Activated CD8-positive, alpha-beta memory T cell treated with anti-CD3 and anti-CD28 coated beads, Interleukin-2, amount 50 U/mL, for 1 hour (primary cell): ENCODE results near the gene L3MBTL2.
"Not testable (repeated sequence)": the region's sequence is repeated elsewhere in the genome, so short reads cannot be mapped to it uniquely, and the experiment has no call there.

Source experiments
- DNase-seq: peaks from one replicate; pipeline ENCODE4 v3.0.0-alpha.2; 2020; ENCODE audit errors: extremely low read depth

L3MBTL2 gene

DNA sequence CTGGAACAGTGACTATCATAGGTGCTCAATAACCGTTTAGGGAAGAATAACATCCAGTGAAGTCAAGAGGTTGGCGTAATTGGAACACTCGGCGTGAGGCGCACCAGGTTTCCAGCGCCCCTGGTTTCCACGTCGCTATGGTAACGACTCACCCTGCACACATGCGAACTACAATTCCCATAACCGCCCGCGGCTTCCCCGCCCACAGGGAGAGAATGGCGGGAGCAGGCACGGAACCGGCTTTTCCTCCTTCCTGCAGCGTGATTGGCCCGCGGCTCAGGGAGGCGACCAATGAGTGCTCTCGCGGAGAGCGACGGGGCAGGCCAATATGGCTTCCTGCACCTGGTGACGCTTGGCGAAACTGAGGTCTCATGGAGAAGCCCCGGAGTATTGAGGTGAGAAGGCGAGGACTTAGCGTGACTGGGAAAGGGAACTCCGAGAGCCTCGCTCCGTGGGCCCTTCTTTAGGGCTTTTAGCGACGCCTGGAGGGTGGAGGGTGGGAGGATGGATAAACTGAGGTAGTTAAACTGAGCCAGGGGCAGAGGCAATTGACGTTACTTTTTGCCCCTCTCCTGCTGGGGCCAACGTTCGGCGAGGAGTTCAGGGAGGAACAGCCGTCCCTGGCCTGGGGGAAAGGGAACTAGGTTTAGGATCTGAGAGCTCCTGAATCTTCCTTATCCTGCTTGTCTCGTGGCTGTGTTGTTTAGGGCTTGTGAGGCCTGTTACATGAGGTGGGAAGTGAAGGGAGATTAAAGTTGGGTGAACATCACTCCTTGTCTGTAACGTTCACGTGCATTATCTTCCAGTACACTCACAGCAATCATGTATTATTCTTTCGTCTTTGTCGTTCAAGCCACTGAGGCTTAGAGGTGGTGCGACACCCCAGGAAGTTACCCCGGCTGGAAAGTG lies at the start of gene L3MBTL2:
TSS of gene L3MBTL2 (plus strand) at position 321 of the 909 bp plus-strand sequence. CDS start at position 372, 51 bp downstream.
- peak; percentile 95 for DNase-seq

DNA sequence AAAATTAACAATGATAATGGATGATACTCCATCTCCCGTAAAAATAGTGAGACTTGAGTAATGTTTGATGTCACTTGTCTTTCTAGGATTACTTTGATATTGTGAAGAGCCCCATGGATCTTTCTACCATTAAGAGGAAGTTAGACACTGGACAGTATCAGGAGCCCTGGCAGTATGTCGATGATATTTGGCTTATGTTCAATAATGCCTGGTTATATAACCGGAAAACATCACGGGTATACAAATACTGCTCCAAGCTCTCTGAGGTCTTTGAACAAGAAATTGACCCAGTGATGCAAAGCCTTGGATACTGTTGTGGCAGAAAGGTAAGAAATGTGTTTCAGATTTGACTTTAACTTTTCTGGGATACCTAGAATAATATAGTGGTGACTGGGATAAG lies 48.0 kb upstream of the L3MBTL2 start:
- no peak for DNase-seq

DNA sequence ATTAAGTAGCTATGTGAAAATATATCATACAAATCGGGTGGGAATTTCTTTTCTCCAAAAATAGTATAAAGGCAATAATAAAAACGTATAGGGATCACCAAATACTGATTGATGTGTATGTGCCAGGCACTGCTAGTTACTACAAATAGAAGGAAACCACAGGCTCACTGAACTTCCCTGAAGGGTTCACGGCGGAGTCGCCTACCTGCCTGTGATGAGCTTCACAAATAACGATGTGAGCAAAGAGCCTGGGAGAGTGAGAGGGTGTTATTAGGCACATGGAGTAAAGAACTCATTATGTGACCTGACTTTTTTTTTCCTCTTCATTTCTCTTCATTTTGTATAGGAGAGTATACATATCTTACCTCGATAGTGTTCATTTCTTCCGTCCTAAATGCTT lies 36.0 kb upstream of the L3MBTL2 start:
- no peak for DNase-seq

DNA sequence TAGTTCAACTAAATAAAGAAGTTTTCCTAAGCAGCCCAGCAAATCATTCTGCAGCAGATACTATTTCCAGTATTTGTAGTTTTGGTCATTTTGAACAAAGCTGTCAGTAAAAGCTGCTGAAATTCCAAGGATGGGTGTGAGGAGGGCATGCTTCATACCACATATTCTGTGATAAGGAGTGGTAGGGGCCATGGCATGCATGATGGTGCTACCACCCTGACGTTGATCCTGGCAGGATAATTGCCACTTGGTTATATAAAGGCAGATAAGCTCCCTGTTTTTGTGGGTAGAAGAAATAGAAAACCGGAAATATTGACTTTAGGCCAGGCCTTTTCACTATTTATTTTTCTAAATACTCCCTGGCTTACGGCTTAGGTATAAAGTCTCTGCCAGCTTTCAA lies 33.1 kb upstream of the L3MBTL2 start:
- DNase-seq = no peak

DNA sequence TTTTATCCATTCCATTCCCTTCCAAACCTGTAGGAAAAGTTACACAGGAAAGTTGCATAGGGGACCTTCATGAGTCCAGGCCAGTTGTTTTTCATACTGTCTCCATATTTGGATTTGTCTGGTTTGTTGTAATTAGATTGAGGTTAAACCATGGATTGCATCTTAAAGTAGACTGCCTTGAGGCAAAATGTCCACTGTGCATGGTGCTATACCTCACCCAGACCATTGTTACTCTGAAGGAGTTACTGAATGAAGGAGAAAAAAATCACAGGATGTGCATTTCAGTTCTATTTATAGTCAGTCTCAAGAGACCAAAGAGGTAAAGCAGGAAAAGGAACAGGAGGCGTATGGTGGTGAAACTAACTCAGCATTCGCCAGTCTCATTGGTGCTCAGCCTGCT lies 29.6 kb upstream of the L3MBTL2 start:
- DNase-seq = no peak

DNA sequence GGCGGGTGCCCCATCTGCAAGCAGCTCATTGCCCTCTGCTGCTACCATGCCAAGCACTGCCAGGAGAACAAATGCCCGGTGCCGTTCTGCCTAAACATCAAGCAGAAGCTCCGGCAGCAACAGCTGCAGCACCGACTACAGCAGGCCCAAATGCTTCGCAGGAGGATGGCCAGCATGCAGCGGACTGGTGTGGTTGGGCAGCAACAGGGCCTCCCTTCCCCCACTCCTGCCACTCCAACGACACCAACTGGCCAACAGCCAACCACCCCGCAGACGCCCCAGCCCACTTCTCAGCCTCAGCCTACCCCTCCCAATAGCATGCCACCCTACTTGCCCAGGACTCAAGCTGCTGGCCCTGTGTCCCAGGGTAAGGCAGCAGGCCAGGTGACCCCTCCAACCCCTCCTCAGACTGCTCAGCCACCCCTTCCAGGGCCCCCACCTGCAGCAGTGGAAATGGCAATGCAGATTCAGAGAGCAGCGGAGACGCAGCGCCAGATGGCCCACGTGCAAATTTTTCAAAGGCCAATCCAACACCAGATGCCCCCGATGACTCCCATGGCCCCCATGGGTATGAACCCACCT lies 28.0 kb upstream of the L3MBTL2 start:
- no peak for DNase-seq

DNA sequence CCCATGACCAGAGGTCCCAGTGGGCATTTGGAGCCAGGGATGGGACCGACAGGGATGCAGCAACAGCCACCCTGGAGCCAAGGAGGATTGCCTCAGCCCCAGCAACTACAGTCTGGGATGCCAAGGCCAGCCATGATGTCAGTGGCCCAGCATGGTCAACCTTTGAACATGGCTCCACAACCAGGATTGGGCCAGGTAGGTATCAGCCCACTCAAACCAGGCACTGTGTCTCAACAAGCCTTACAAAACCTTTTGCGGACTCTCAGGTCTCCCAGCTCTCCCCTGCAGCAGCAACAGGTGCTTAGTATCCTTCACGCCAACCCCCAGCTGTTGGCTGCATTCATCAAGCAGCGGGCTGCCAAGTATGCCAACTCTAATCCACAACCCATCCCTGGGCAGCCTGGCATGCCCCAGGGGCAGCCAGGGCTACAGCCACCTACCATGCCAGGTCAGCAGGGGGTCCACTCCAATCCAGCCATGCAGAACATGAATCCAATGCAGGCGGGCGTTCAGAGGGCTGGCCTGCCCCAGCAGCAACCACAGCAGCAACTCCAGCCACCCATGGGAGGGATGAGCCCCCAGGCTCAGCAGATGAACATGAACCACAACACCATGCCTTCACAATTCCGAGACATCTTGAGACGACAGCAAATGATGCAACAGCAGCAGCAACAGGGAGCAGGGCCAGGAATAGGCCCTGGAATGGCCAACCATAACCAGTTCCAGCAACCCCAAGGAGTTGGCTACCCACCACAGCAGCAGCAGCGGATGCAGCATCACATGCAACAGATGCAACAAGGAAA lies 27.3 kb upstream of the L3MBTL2 start:
- DNase-seq = no peak

DNA sequence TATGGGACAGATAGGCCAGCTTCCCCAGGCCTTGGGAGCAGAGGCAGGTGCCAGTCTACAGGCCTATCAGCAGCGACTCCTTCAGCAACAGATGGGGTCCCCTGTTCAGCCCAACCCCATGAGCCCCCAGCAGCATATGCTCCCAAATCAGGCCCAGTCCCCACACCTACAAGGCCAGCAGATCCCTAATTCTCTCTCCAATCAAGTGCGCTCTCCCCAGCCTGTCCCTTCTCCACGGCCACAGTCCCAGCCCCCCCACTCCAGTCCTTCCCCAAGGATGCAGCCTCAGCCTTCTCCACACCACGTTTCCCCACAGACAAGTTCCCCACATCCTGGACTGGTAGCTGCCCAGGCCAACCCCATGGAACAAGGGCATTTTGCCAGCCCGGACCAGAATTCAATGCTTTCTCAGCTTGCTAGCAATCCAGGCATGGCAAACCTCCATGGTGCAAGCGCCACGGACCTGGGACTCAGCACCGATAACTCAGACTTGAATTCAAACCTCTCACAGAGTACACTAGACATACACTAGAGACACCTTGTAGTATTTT lies 26.6 kb upstream of the L3MBTL2 start:
- DNase-seq = no peak

DNA sequence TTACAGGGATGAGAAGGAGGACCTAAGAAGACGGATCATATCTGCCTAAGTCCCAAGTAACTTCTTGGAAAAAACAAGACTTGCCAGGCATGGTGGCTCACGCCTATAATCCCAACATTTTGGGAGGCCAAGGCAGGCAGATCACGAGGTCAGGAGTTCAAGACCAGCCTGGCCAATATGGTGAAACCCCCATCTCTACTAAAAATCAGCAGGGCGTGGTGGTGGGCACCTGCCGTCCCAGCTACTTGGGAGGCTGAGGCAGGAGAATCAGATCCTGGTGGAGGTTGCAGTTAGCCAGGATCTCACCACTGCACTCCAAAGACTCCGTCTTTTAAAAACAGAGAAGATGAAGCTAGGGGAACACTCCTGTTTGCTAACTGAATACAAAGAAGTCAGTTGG lies 24.8 kb upstream of the L3MBTL2 start:
- not testable (repeated sequence) for DNase-seq

DNA sequence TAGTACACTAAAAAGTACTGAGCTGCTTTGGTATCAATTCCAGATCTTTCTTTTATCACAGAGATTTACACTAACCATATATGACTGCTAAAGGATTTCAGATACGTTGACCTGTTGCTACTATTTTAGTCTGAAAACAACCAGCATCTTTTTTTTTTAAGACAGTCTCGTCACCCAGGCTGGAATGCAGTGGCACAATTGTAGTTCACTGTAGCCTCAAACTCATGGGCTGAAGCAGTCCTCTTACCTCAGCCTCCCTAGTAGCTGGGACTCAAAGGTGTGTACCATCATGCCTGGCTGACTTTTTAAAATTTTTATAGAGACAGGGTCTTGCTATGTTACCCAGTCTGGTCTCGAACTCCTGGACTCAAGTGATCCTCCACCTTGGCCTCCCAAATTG lies 24.2 kb upstream of the L3MBTL2 start:
- no peak for DNase-seq

DNA sequence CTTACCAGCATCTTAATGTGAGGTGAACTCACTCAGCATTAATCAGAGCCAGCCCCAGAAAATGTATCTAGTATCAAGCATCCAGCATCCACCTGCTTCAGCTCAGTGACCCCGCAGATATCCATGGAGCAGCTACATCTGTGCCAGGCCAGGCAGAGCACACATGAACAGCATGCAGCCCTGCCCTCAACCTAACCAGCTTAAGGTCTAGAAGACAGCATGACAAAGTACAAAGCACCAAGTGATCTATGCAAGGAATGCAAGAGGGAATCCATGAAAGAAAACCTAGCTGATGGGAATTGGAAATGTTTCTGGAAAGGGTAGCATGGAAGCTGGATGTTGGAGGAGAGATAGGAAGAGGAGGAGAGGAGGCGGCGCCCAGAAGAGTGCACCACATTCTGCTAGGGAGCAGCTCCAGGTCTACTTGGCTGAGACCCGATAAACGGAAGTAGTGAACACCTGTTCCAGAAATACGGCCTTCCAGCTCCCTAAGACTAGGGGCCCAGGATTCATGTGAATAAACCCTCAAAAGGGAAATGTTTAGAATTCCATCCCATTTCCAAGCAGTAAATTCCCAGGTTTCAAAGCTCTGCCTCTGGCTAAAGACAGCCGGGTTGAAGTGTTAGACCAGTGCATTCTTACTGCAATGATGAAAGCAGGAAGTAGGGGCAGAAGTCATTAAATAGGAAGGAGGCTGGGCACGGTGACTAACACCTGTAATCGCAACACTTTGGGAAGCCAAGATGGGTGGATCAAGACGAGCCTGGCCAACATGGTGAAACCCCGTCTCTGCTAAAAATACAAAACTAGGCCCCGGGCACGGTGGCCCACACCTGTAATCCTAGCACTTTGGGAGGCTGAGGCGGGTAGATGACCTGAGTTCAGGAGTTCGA lies 23.5 kb upstream of the L3MBTL2 start:
- DNase-seq = no peak

DNA sequence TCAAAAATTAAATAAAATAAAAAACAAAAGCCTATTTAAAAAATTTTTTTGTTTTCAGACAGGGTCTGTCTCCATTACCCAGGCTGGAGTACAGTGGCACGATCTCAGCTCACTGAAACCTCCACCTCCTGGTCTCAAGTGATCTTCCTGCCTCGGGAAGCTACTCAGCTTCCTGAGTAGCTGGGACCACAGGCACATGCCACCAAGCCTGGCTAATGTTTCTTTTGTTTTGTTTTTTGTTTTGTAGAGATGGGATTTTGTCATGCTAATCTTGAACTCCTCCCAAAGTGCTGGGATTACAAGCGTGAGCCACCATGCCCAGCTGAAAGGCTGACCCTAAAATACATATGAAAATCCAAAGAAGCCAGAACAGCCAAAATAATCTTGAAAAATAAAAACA lies 20.4 kb upstream of the L3MBTL2 start:
- no peak for DNase-seq

DNA sequence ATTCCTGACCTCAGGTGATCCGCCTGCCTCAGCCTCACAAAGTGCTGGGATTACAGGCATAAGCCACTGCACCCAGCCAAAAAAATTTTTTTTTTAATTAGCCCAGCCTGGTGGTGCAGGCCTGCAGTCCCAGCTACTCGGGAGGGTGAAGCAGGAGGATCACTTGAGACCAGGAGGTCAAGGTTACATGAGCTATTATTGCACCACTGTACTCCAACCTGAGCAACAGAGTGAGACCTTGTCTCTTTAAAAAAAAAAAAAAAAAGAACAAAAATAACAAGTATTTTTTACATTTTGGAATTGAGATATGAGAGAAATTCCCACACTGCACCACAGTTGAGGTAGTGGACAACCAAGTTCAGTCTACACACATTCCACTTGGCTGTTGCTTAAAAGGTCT lies 13.6 kb upstream of the L3MBTL2 start:
- DNase-seq = no peak

DNA sequence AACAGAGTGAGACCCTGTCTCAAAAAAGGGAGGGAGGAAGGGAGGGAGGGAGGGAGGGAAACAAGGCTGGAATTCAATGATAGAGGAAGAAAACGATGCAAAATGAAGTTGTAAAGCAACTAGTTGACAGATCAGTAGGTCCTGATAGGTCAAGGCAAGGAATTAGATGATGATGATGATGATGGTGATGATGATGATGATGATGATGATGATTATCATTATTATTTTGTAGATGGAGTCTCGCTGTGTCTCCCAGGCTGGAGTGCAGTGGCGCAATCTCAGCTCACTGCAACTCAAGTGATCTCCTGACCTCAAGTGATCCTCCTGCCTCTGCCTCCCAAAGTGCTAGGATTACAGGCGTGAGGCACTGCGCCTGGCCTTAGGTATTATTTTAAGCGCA lies 11.3 kb upstream of the L3MBTL2 start:
- DNase-seq = no peak

DNA sequence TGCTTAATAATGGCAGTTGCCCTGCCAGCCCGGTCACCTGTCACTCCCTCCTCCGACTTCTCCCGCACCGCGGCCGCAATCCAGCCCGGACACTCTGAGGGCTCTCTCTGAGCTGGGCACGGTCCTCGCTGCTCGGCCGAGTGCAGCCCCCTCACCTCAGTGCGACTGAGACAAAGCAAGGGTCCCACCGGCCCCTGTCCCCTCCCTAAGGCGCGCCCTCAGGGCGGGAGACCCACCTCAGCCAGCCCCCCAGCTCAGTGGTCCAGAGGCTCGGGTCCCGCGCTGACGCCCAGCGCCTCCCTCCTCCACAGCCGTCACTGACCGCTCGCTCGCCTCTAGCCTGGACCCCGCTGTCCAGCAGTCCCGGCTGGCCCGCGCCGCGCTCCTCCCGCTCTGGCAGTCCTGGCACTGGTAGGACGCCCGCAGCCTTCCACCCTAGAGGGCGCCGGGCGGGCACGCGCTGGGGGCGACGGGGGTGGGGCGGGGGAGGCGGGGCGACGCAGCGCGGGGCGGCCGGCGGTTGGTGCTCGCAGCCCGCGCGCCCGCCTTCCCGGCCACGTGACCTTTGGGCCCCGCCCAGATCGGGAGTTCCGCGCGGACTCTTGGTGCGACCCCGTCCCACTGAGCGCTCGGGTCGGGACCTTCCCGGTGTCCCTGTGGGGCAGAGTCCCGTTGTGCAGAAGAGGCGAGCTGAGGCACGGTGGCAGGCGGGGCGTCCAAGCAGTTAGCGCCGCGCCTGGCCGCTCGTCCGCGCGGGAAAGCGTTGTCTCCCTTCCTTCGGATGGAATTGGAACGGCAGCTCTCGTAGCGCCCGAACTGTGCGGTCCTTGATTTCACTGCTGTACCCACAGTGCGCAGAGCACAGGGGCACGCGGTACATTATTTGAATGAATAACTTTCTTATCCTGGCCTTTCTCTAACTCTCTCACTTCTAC lies 7.8 kb upstream of the L3MBTL2 start:
- DNase-seq = peak; percentile 30

DNA sequence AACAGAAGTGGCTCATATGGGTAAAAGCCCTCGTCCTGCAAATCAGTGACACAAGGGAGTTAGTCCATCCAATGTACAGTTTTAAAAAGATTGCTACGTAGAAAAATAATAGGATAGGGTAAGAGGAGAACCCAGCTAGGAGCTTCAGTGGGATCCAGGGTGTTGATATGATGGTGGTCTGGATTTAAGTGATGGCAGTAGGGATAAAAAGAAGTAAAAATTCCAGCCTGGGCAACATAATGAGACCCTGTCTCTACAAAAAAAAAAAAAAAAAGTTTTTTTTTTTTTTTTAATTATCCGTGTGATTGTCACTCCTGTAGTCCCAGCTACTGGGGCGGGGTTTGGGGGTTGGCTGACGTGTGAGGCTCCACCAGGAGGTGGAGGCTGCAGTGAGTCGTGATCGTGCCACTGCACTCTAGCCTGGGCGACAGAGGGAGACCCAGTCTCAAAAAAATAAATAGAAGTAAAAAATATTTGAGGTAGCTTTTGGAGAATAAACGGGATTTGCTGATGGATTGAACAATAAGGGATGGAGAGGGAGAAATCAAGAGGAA lies 7.0 kb upstream of the L3MBTL2 start:
- DNase-seq = no peak

DNA sequence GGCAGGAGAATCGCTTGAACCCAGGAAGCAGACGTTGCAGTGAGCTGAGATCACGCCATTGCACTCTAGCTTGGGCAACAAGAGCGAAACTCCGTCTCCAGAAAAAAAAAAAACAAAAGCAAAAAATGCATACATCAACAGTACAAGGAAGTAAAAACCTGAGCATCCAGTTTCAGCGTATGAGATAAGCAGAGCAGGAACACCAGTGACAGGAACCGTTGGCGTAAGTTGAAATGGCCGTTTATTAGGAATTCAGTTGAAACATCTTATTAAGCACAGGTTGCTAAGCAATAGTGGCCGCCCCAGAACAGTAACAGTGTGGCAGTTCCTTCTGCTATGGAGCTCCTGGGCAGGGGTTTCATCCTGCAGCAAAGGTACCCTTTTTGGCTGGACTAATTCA lies 4.0 kb upstream of the L3MBTL2 start:
- no peak for DNase-seq

DNA sequence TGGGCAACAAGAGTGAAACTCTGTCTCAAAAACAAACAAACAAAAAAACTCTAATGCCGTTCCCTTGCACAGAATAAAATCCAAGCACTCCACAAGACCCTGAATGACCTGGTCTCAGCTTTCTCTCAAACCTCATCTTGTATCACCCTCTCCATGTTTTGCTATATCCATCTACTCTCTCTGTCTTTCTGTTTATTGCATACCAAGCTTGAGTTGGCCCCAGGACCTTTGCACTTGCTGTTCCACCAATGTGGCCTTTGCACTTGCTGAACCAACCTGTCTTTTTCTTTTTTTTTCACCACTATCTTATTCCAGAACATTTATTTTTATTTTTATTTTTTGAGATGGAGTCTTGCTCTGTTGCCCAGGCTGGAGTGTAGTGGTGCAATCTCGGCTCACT lies 2.0 kb upstream of the L3MBTL2 start:
- no peak for DNase-seq

DNA sequence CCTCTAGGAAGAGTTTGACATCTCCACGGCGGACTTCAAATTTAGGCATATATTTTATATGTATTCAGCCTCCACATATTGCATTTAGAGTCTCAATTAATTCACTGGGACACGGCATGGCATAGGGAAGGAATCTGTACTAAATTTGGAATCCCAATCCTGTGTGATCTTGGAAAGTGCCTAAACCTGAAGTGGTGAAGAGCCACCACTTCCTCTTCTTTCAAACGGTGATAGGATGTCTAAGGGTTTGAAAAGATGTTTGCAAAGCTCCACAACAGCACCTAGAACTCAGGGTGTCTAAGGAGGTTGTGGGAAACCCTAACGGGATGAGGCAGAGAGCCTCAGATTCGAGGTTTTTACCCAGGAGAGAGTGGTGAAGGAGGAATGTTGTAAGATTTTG lies 1.0 kb upstream of the L3MBTL2 start:
- DNase-seq = no peak

DNA sequence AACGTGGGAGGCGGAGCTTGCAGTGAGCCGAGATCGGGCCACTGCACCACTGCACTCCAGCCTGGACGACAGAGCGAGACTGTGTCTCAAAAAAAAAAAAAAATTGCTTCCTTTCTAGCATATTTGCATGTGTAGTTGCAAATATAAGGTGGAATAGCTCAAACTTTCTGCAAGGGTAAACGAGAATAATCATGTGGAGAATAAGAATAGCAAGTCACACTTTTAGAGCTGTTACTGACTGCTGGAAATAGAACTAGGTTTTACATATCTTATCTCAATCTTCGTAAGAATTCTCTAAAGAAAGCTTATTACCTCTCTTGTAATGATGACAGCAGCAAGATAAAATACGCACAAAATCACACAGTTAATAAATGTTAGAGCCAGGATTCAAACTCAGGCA lies 1.6 kb downstream of the L3MBTL2 start:
- DNase-seq = no peak
